WTC11 (cell line): Measurements from ENCODE around the gene F13B. TPM values are rescaled to one million over a fixed set of nuclear protein-coding genes. Genes with fewer than 3 reads are reported as not detected.
"Not testable (repeated sequence)": the region's sequence is repeated elsewhere in the genome, so short reads cannot be mapped to it uniquely, and the experiment has no call there.

Experiments used
- ATAC-seq: fragments of 200-7000 bp; cut with Tn5 transposase; 2 replicates; pipeline ENCODE4 v1.10.0; 2021; ENCODE audit warnings: mild to moderate bottlenecking, moderate library complexity
- CTCF ChIA-PET: fragments of 300-600 bp; sonication (Branson Sonifier 250); formaldehyde crosslinking; loops from one replicate; lab custom pipeline; 2021; ENCODE audit warnings: antibody characterized with exemption; lab: Charles Lee
- POLR2A ChIA-PET: fragments of 350-600 bp; sonication (Branson Sonifier 250); formaldehyde crosslinking; loops from one replicate; lab custom pipeline; 2021; ENCODE audit warnings: antibody characterized with exemption; lab: Charles Lee
- DNase-seq: peaks from one replicate; pipeline ENCODE4 v3.0.0; 2021; ENCODE audit warnings: low spot score
- H3K27ac Mint-ChIP-seq: 2 replicates; pipeline ENCODE4 v1.8.0; 2021; ENCODE audit warnings: mixed read lengths
- H3K27me3 Mint-ChIP-seq: 2 replicates; pipeline ENCODE4 v1.8.0; 2021; ENCODE audit warnings: low read depth, mild to moderate bottlenecking, moderate library complexity, mixed read lengths
- H3K36me3 Mint-ChIP-seq: 2 replicates; pipeline ENCODE4 v1.8.0; 2021; ENCODE audit warnings: mixed read lengths
- H3K4me1 Mint-ChIP-seq: 2 replicates; pipeline ENCODE4 v1.8.0; 2022; ENCODE audit warnings: mixed read lengths
- H3K4me3 Mint-ChIP-seq: 2 replicates; pipeline ENCODE4 v1.8.0; 2021; ENCODE audit warnings: mild to moderate bottlenecking, moderate library complexity, mixed read lengths
- H3K9me3 Mint-ChIP-seq: 2 replicates; pipeline ENCODE4 v1.8.0; 2021; ENCODE audit warnings: mixed read lengths
- ATF2 ChIP-seq: sonication (generic); formaldehyde crosslinking; IDR thresholded peaks from 2 replicates; pipeline ENCODE4 v1.8.1; 2022; ENCODE audit warnings: low read depth, missing genetic modification reagents, borderline replicate concordance
- CBFB ChIP-seq: sonication (generic); formaldehyde crosslinking; IDR thresholded peaks from 2 replicates; pipeline ENCODE4 v1.8.1; 2022; ENCODE audit warnings: mild to moderate bottlenecking, low read depth, missing genetic modification reagents
- FOXP1 ChIP-seq: sonication (generic); formaldehyde crosslinking; IDR thresholded peaks from 2 replicates; pipeline ENCODE4 v1.8.0; 2022; ENCODE audit warnings: missing genetic modification reagents, mild to moderate bottlenecking, moderate library complexity, borderline replicate concordance
- FOXP4 ChIP-seq: sonication (generic); formaldehyde crosslinking; IDR thresholded peaks from 2 replicates; pipeline ENCODE4 v1.8.0; 2022; ENCODE audit warnings: mild to moderate bottlenecking, missing genetic modification reagents
- GTF2I ChIP-seq: fragments of 250-450 bp; sonication (Bioruptor Pico); conservative IDR thresholded peaks from 2 replicates; pipeline ENCODE4 v1.4.0; 2021; ENCODE audit warnings: mild to moderate bottlenecking
- HMGA2 ChIP-seq: fragments of 250-450 bp; sonication (Bioruptor Pico); IDR thresholded peaks from 2 replicates; pipeline ENCODE4 v1.4.0; 2021; ENCODE audit warnings: mild to moderate bottlenecking, moderate library complexity
- IRF2 ChIP-seq: sonication (generic); formaldehyde crosslinking; IDR thresholded peaks from 2 replicates; pipeline ENCODE4 v1.8.0; 2022; ENCODE audit warnings: low read depth, missing genetic modification reagents, borderline replicate concordance
- JAZF1 ChIP-seq: fragments of 250-450 bp; sonication (Bioruptor Pico); IDR thresholded peaks from 2 replicates; pipeline ENCODE4 v1.9.0; 2021; ENCODE audit warnings: moderate library complexity, mild to moderate bottlenecking, inconsistent platforms
- JUN ChIP-seq: sonication (generic); formaldehyde crosslinking; IDR thresholded peaks from 2 replicates; pipeline ENCODE4 v1.8.0; 2023; ENCODE audit warnings: mild to moderate bottlenecking, missing genetic modification reagents
- MLX ChIP-seq: sonication (generic); formaldehyde crosslinking; IDR thresholded peaks from 2 replicates; pipeline ENCODE4 v1.8.1; 2023; ENCODE audit warnings: mild to moderate bottlenecking, missing genetic modification reagents, moderate library complexity
- NFE2L1 ChIP-seq: sonication (generic); formaldehyde crosslinking; IDR thresholded peaks from 2 replicates; pipeline ENCODE4 v1.8.1; 2023; ENCODE audit warnings: missing genetic modification reagents
- NR3C1 ChIP-seq: sonication (generic); formaldehyde crosslinking; conservative IDR thresholded peaks from 2 replicates; pipeline ENCODE4 v1.8.1; 2023; ENCODE audit warnings: low read depth, mild to moderate bottlenecking, missing genetic modification reagents
- RELA ChIP-seq: sonication (generic); formaldehyde crosslinking; IDR thresholded peaks from 2 replicates; pipeline ENCODE4 v1.8.1; 2022; ENCODE audit warnings: missing genetic modification reagents, mild to moderate bottlenecking, borderline replicate concordance
- SOX15 ChIP-seq: fragments of 250-450 bp; sonication (Bioruptor Pico); IDR thresholded peaks from 2 replicates; pipeline ENCODE4 v1.9.0; 2021; ENCODE audit warnings: mild to moderate bottlenecking
- SP1 ChIP-seq: sonication (generic); formaldehyde crosslinking; conservative IDR thresholded peaks from 2 replicates; pipeline ENCODE4 v1.8.1; 2022; ENCODE audit warnings: missing genetic modification reagents
- ZBTB21 ChIP-seq: sonication (generic); formaldehyde crosslinking; IDR thresholded peaks from 2 replicates; pipeline ENCODE4 v1.8.1; 2023; ENCODE audit warnings: mild to moderate bottlenecking, missing genetic modification reagents, borderline replicate concordance
- ZNF121 ChIP-seq: sonication (generic); formaldehyde crosslinking; IDR thresholded peaks from 2 replicates; pipeline ENCODE4 v1.8.0; 2023; ENCODE audit warnings: missing genetic modification reagents
- ZNF425 ChIP-seq: fragments of 250-450 bp; sonication (Bioruptor Pico); conservative IDR thresholded peaks from 2 replicates; pipeline ENCODE4 v1.9.0; 2021; ENCODE audit warnings: mild to moderate bottlenecking
- ZNF671 ChIP-seq: fragments of 250-450 bp; sonication (Bioruptor Pico); IDR thresholded peaks from 2 replicates; pipeline ENCODE4 v1.8.0; 2021; ENCODE audit warnings: mild to moderate bottlenecking
- total RNA-seq: library from RNA; stranded (reverse); gene quantifications from 3 replicates; pipeline ENCODE4 v1.2.3, GENCODE V29; 2021
- TF ChIP-seq, protein P1 (sequence below): sonication (generic); formaldehyde crosslinking; conservative IDR thresholded peaks from 2 replicates; pipeline ENCODE4 v1.8.1; 2022; ENCODE audit warnings: mild to moderate bottlenecking, missing genetic modification reagents
- TF ChIP-seq, protein P2 (sequence below): sonication (generic); formaldehyde crosslinking; conservative IDR thresholded peaks from 2 replicates; pipeline ENCODE4 v1.8.1; 2023; ENCODE audit warnings: mild to moderate bottlenecking, low read depth, missing genetic modification reagents, moderate library complexity
- TF ChIP-seq, protein P3 (sequence below): sonication (generic); formaldehyde crosslinking; IDR thresholded peaks from 2 replicates; pipeline ENCODE4 v1.8.0; 2023; ENCODE audit warnings: missing genetic modification reagents

F13B gene
- total RNA-seq, 1 experiment from 2014 or later, result not detected

- H3K4me3 Mint-ChIP-seq, result no peak overlapping the region
- H3K27me3 Mint-ChIP-seq, result peaks cover 3% of the 10 kb centered on the region; the same call in 1 of the 2 replicates
- H3K4me1 Mint-ChIP-seq, result peaks cover 16% of the 10 kb centered on the region
- DNase-seq (no peak), ATAC-seq (no peak)
- peaks cover 64% of the 10 kb centered on the region for H3K36me3 Mint-ChIP-seq
- H3K9me3 Mint-ChIP-seq, result peaks cover 43% of the 10 kb centered on the region
- POLR2A ChIA-PET, result no interaction called here
- CTCF ChIA-PET, result no interaction called here
- no peak overlapping the region for H3K27ac Mint-ChIP-seq
- TF ChIP-seq, protein P1, sequence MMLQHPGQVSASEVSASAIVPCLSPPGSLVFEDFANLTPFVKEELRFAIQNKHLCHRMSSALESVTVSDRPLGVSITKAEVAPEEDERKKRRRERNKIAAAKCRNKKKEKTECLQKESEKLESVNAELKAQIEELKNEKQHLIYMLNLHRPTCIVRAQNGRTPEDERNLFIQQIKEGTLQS, result no peak
- TF ChIP-seq, protein P2, sequence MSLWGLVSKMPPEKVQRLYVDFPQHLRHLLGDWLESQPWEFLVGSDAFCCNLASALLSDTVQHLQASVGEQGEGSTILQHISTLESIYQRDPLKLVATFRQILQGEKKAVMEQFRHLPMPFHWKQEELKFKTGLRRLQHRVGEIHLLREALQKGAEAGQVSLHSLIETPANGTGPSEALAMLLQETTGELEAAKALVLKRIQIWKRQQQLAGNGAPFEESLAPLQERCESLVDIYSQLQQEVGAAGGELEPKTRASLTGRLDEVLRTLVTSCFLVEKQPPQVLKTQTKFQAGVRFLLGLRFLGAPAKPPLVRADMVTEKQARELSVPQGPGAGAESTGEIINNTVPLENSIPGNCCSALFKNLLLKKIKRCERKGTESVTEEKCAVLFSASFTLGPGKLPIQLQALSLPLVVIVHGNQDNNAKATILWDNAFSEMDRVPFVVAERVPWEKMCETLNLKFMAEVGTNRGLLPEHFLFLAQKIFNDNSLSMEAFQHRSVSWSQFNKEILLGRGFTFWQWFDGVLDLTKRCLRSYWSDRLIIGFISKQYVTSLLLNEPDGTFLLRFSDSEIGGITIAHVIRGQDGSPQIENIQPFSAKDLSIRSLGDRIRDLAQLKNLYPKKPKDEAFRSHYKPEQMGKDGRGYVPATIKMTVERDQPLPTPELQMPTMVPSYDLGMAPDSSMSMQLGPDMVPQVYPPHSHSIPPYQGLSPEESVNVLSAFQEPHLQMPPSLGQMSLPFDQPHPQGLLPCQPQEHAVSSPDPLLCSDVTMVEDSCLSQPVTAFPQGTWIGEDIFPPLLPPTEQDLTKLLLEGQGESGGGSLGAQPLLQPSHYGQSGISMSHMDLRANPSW (CRISPR knock-in tag), result no peak
- TF ChIP-seq, protein P3, sequence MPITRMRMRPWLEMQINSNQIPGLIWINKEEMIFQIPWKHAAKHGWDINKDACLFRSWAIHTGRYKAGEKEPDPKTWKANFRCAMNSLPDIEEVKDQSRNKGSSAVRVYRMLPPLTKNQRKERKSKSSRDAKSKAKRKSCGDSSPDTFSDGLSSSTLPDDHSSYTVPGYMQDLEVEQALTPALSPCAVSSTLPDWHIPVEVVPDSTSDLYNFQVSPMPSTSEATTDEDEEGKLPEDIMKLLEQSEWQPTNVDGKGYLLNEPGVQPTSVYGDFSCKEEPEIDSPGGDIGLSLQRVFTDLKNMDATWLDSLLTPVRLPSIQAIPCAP, result no peak
- TF ChIP-seq SOX15 (CRISPR knock-in tag) (no peak), JAZF1 (CRISPR knock-in tag) (no peak), FOXP4 (CRISPR knock-in tag) (no peak), SP1 (CRISPR knock-in tag) (no peak), NFE2L1 (no peak), IRF2 (no peak), CBFB (no peak), RELA (no peak), MLX (no peak), ZNF671 (CRISPR knock-in tag) (no peak)
- TF ChIP-seq, all 79 proteins: peak for 0
Measured at GRCh38 chr1:197100677-197101076, 33.6 kb upstream of the F13B start.

DNA sequence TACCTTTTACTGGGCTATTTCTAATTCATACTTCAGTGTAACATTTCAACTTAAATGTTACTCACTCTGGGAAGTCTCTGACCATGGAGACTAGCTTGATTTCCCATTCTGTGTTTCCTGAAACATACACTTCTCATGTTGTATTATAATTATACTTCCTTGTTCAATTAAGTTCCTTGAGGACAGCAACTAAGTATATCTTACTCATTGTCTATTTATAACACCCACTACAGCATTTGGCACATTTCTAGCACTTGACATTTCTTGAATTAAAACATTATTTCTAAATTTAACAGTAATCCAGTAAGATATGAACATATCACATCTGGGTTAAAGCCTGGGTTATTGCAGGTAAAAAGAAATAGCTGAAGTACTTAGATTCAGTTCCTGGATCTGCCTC is 32.4 kb upstream of the F13B start:
- ChIA-PET POLR2A (no interaction called here), CTCF (no interaction called here)
- Mint-ChIP-seq H3K27me3 (peaks cover 3% of the 10 kb centered on the region; the same call in 1 of the 2 replicates), H3K4me3 (no peak overlapping the region), H3K4me1 (peaks cover 16% of the 10 kb centered on the region), H3K27ac (no peak overlapping the region), H3K9me3 (peaks cover 37% of the 10 kb centered on the region), H3K36me3 (peaks cover 57% of the 10 kb centered on the region)
- TF ChIP-seq HMGA2 (CRISPR knock-in tag), result no peak
- TF ChIP-seq ZNF121 (CRISPR knock-in tag), result no peak
- TF ChIP-seq FOXP1 (CRISPR knock-in tag), result no peak
- no peak for TF ChIP-seq ZBTB21 (CRISPR knock-in tag)
- TF ChIP-seq ATF2, result no peak
- no peak for TF ChIP-seq NR3C1 (CRISPR knock-in tag)
- TF ChIP-seq GTF2I (CRISPR knock-in tag), result no peak
- no peak for TF ChIP-seq JUN (CRISPR knock-in tag)
- no peak for TF ChIP-seq ZNF425 (CRISPR knock-in tag)
- DNase-seq (no peak), ATAC-seq (no peak)

- H3K27ac Mint-ChIP-seq, H3K27me3 Mint-ChIP-seq, CTCF ChIA-PET, ATAC-seq, DNase-seq, H3K4me3 Mint-ChIP-seq, POLR2A ChIA-PET, H3K4me1 Mint-ChIP-seq: not testable (repeated sequence)
- peaks cover 48% of the 10 kb centered on the region for H3K36me3 Mint-ChIP-seq
- peaks cover 12% of the 10 kb centered on the region for H3K9me3 Mint-ChIP-seq
Measured at GRCh38 chr1:197096971-197097370, 29.9 kb upstream of the F13B start.
